Keratinocyte (primary cell): ENCODE measurements around the gene SCAMP1. TPM values are rescaled to one million over a fixed set of nuclear protein-coding genes. Genes with fewer than 3 reads are reported as not detected.
"Not testable (repeated sequence)": the region's sequence is repeated elsewhere in the genome, so short reads cannot be mapped to it uniquely, and the experiment has no call there.

Source experiments
- DNase-seq: peaks from one replicate; pipeline ENCODE4 v3.0.0-alpha.2; 2011; ENCODE audit warnings: low read depth, missing footprints, low spot score
- FAIRE-seq: peaks from 2 replicates; lab custom pipeline; 2011; peaks lifted over from hg19 to GRCh38; lab: Jason Lieb, UNC
- H2AFZ ChIP-seq: 2 replicates; pipeline ENCODE4 v1.6.0; 2012; ENCODE audit warnings: low read length, control low read depth, inconsistent platforms; ENCODE audit not compliant: control insufficient read depth
- H3K27ac ChIP-seq: 2 replicates; pipeline ENCODE4 v1.5.1; 2011; ENCODE audit warnings: low read length; ENCODE audit not compliant: control insufficient read depth, insufficient read depth
- H3K27me3 ChIP-seq: 3 replicates; pipeline ENCODE4 v1.6.0; 2011; ENCODE audit warnings: low read length; ENCODE audit not compliant: control insufficient read depth, insufficient read depth; ENCODE audit errors: extremely low read depth
- H3K36me3 ChIP-seq, 2 experiments: 2 replicates in 1 of 2; 3 replicates in 1 of 2; pipeline ENCODE4 v1.5.1; 2011; ENCODE audit warnings: low read length in 2 of 2, mild to moderate bottlenecking in 1 of 2; ENCODE audit not compliant: control insufficient read depth in 2 of 2, insufficient read depth in 2 of 2; ENCODE audit errors: extremely low read depth in 1 of 2
- H3K4me1 ChIP-seq: 3 replicates; pipeline ENCODE4 v1.5.1; 2011; ENCODE audit warnings: low read length; ENCODE audit not compliant: control insufficient read depth, insufficient read depth; ENCODE audit errors: extremely low read depth
- H3K4me2 ChIP-seq: 3 replicates; pipeline ENCODE4 v1.6.0; 2011; ENCODE audit warnings: low read depth, low read length; ENCODE audit not compliant: control insufficient read depth, insufficient read depth; ENCODE audit errors: extremely low read depth
- H3K4me3 ChIP-seq, 3 experiments: fragments of 200-600 bp in 1 of 3; sonication (generic) in 1 of 3; 2 replicates in 2 of 3; 3 replicates in 1 of 3; pipeline ENCODE4 v1.5.1; 2011 to 2016; ENCODE audit warnings: low read length in 3 of 3, mild to moderate bottlenecking in 3 of 3, control low read depth in 2 of 3, inconsistent platforms in 1 of 3, low read depth in 1 of 3, mixed read lengths in 1 of 3, mixed run types in 1 of 3, moderate library complexity in 1 of 3; ENCODE audit not compliant: control insufficient read depth in 2 of 3, insufficient read depth in 2 of 3; ENCODE audit errors: extremely low read depth in 1 of 3
- H3K79me2 ChIP-seq: 2 replicates; pipeline ENCODE4 v1.6.0; 2012; ENCODE audit warnings: low read length; ENCODE audit not compliant: control insufficient read depth, insufficient read depth
- H3K9ac ChIP-seq: 3 replicates; pipeline ENCODE4 v1.6.0; 2011; ENCODE audit warnings: low read length; ENCODE audit not compliant: control insufficient read depth, insufficient read depth; ENCODE audit errors: extremely low read depth
- H3K9me1 ChIP-seq: 3 replicates; pipeline ENCODE4 v1.6.0; 2011; ENCODE audit warnings: low read length; ENCODE audit not compliant: control insufficient read depth, insufficient read depth; ENCODE audit errors: extremely low read depth
- H3K9me3 ChIP-seq: 2 replicates; pipeline ENCODE4 v1.5.1; 2012; ENCODE audit warnings: low read depth, low read length; ENCODE audit not compliant: control insufficient read depth
- H4K20me1 ChIP-seq: 3 replicates; pipeline ENCODE4 v1.6.0; 2011; ENCODE audit warnings: low read length; ENCODE audit not compliant: control insufficient read depth, insufficient read depth; ENCODE audit errors: extremely low read depth
- EZH2 ChIP-seq: IDR thresholded peaks from one replicate; pipeline ENCODE4 v1.6.1; 2012; ENCODE audit warnings: inconsistent platforms, mild to moderate bottlenecking, low read length, moderate library complexity
- dilution Hi-C: fragments of 300-500 bp; cut with MboI; formaldehyde crosslinking; loops from one replicate; pipeline ENCODE4 v1.7.0; 2020; ENCODE audit warnings: low sequenced_read_pairs; ENCODE audit not compliant: extremely low pct_ligation_motif_present
- polyA plus RNA-seq, 5 experiments: library from polyadenylated mRNA; depleted of rRNA in 3 of 5; stranded (reverse) in 3 of 5; stranded (forward) in 1 of 5; unstranded in 1 of 5; fragments of >200 nt; gene quantifications; 1 replicate in 1 of 5; 2 replicates in 3 of 5; 3 replicates in 1 of 5; pipeline versions ENCODE4 v1.2.1 to v1.2.3, GENCODE V29; 2011 to 2012; ENCODE audit warnings: missing spikeins in 2 of 5, low read depth in 1 of 5, low replicate concordance in 1 of 5
- TF ChIP-seq, protein P1 (sequence below), 3 experiments: IDR thresholded peaks in 1 of 3; conservative IDR thresholded peaks in 1 of 3; optimal IDR thresholded peaks in 1 of 3; 2 replicates in 2 of 3; 3 replicates in 1 of 3; pipeline versions ENCODE3 to v1.5.1; 2011; ENCODE audit warnings: low read length in 3 of 3, mild to moderate bottlenecking in 3 of 3, moderate library complexity in 2 of 3, control low read depth in 1 of 3, inconsistent platforms in 1 of 3; ENCODE audit not compliant: insufficient read depth in 2 of 3; ENCODE audit errors: extremely low read depth in 1 of 3

Gene SCAMP1
- polyA plus RNA-seq, 1 donor (not counting 4 experiments of a cell fraction or from before 2014, with no cell fraction given), result 36.6 TPM

DNA sequence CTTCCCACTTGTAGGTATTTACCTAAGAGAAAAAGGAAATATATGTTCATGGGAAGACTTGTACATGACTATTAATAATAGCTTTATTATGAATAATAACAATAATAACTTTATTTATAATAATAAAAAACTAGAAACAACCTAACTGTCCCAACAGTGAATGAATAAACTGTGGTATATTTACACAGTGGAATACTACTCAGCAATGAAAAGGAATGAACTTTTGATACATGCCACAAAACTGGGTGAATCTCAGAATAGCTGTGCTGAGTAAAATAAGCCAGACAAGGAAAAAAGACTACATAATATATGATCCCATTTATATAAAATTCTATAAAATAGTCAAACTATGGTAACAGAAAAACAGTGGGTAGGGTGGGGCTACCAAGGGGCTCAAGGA is 88.7 kb downstream of the SCAMP1 start:
- no peak overlapping the region for H3K9ac ChIP-seq
- TF ChIP-seq EZH2, result no peak
- TF ChIP-seq, protein P1, sequence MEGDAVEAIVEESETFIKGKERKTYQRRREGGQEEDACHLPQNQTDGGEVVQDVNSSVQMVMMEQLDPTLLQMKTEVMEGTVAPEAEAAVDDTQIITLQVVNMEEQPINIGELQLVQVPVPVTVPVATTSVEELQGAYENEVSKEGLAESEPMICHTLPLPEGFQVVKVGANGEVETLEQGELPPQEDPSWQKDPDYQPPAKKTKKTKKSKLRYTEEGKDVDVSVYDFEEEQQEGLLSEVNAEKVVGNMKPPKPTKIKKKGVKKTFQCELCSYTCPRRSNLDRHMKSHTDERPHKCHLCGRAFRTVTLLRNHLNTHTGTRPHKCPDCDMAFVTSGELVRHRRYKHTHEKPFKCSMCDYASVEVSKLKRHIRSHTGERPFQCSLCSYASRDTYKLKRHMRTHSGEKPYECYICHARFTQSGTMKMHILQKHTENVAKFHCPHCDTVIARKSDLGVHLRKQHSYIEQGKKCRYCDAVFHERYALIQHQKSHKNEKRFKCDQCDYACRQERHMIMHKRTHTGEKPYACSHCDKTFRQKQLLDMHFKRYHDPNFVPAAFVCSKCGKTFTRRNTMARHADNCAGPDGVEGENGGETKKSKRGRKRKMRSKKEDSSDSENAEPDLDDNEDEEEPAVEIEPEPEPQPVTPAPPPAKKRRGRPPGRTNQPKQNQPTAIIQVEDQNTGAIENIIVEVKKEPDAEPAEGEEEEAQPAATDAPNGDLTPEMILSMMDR (optimal IDR thresholded peaks at IDR 0.05 in 1 of 3, IDR thresholded peaks at IDR 0.05 in 1 of 3, conservative IDR thresholded peaks at IDR 0.05 in 1 of 3; ENCODE audit: extremely low read depth in 1 of 3, insufficient read depth in 2 of 3, low read length in 3 of 3), result no peak
- H3K9me3 ChIP-seq, result no peaks in the 10 kb centered on the region
- H3K27ac ChIP-seq, result no peak overlapping the region
- H3K4me2 ChIP-seq, result no peak overlapping the region
- H3K27me3 ChIP-seq, result no peaks in the 10 kb centered on the region
- H3K4me1 ChIP-seq, result no peaks in the 10 kb centered on the region
- H4K20me1 ChIP-seq, result no peaks in the 10 kb centered on the region
- no peak overlapping the region for H3K4me3 ChIP-seq
- dilution Hi-C loops, result no loop called here
- no peaks in the 10 kb centered on the region for H3K9me1 ChIP-seq
- H3K36me3 ChIP-seq, result peaks cover 0 to 2% of the 10 kb centered on the region in 2 experiments
- DNase-seq (no peak), FAIRE-seq (no peak)
- no peaks in the 10 kb centered on the region for H3K79me2 ChIP-seq
- H2AFZ ChIP-seq, result no peak overlapping the region

DNA sequence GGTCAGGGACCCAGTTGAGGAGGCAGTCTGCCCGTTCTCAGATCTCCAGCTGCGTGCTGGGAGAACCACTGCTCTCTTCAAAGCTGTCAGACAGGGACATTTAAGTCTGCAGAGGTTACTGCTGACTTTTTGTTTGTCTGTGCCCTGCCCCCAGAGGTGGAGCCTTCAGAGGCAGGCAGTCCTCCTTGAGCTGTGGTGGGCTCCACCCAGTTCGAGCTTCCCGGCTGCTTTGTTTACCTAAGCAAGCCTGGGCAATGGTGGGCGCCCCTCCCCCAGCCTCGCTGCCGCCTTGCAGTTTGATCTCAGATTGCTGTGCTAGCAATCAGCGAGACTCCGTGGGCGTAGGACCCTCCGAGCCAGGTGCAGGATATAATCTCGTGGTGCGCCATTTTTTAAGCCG is 97.1 kb downstream of the SCAMP1 start:
- H3K36me3 ChIP-seq, H3K4me3 ChIP-seq, H3K9ac ChIP-seq, H3K27me3 ChIP-seq, H3K27ac ChIP-seq, FAIRE-seq, H3K4me1 ChIP-seq, dilution Hi-C loops, H2AFZ ChIP-seq, H3K4me2 ChIP-seq, DNase-seq, H3K79me2 ChIP-seq, H3K9me1 ChIP-seq, H4K20me1 ChIP-seq, H3K9me3 ChIP-seq: not testable (repeated sequence)

DNA sequence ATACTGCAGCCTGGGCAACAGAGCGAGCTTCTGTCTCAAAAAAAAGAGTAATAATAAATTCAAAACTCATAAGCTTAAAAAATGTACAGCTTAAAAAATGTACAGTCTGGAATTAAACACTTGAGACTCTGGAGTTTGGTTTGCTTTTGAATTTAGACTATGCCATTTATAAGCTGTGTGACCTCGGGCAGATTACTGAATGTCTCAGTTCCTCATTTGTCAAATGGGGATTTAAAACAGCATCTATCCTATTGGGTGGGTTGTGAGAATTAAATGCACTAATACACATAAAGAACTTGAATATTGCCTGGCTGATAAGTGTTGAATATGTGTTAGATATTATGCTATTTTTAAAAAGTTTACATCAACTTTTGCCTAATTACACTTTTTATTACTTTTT is 98.4 kb downstream of the SCAMP1 start:
- H3K9ac ChIP-seq, result no peak overlapping the region
- H3K4me3 ChIP-seq, result no peak overlapping the region
- H3K4me2 ChIP-seq, result no peak overlapping the region
- H3K27ac ChIP-seq, result no peak overlapping the region
- no peaks in the 10 kb centered on the region for H3K9me1 ChIP-seq
- H4K20me1 ChIP-seq, result no peaks in the 10 kb centered on the region
- H3K36me3 ChIP-seq, result no peaks in the 10 kb centered on the region
- H3K27me3 ChIP-seq, result no peaks in the 10 kb centered on the region
- TF ChIP-seq EZH2, result no peak
- TF ChIP-seq, protein P1 (optimal IDR thresholded peaks at IDR 0.05 in 1 of 3, IDR thresholded peaks at IDR 0.05 in 1 of 3, conservative IDR thresholded peaks at IDR 0.05 in 1 of 3; ENCODE audit: extremely low read depth in 1 of 3, insufficient read depth in 2 of 3, low read length in 3 of 3), result no peak
- no peaks in the 10 kb centered on the region for H3K9me3 ChIP-seq
- no peaks in the 10 kb centered on the region for H3K79me2 ChIP-seq
- dilution Hi-C loops, result no loop called here
- FAIRE-seq (no peak), DNase-seq (no peak)
- H2AFZ ChIP-seq, result no peak overlapping the region
- no peaks in the 10 kb centered on the region for H3K4me1 ChIP-seq
